G401.6 (cell line): ENCODE results near the gene EDDM3A.
"Not testable (repeated sequence)": the region's sequence is repeated elsewhere in the genome, so short reads cannot be mapped to it uniquely, and the experiment has no call there.

Source experiments
- FAIRE-seq: peaks from 2 replicates; lab custom pipeline; 2012; peaks lifted over from hg19 to GRCh38; lab: Jason Lieb, UNC

The EDDM3A gene

GRCh38 chr14:20745571-20746358 lies at the start of gene EDDM3A:
Gene EDDM3A, plus strand, starts transcription at chr14:20745887. Its CDS starts 1,694 bp downstream, at chr14:20747581.
- no peak for FAIRE-seq

GRCh38 chr14:20696764-20697163 lies 48.9 kb upstream of the EDDM3A start:
- FAIRE-seq, result no peak

- FAIRE-seq, result peak; percentile 73
These were observed 48.2 kb upstream of the EDDM3A start for GRCh38 chr14:20697273-20698017.

- FAIRE-seq, result no peak
These were observed 47.7 kb upstream of the EDDM3A start for GRCh38 chr14:20698018-20698329.

- no peak for FAIRE-seq
These were observed 46.8 kb upstream of the EDDM3A start for GRCh38 chr14:20698934-20699333.

- no peak for FAIRE-seq
These were observed 45.8 kb upstream of the EDDM3A start for GRCh38 chr14:20699931-20700330.

GRCh38 chr14:20700965-20701364 lies 44.7 kb upstream of the EDDM3A start:
- not testable (repeated sequence) for FAIRE-seq

- FAIRE-seq, result no peak
These were observed 38.9 kb upstream of the EDDM3A start for GRCh38 chr14:20706657-20707355.

- FAIRE-seq, result no peak
These were observed 38.1 kb upstream of the EDDM3A start for GRCh38 chr14:20707622-20708021.

- FAIRE-seq, result no peak
These were observed 34.4 kb upstream of the EDDM3A start for GRCh38 chr14:20711261-20711660.

- no peak for FAIRE-seq
These were observed 34.0 kb upstream of the EDDM3A start for GRCh38 chr14:20711685-20712084.

GRCh38 chr14:20712904-20713303 lies 32.8 kb upstream of the EDDM3A start:
- FAIRE-seq, result no peak

GRCh38 chr14:20714593-20715250 lies 31.0 kb upstream of the EDDM3A start:
- no peak for FAIRE-seq

GRCh38 chr14:20719777-20720176 lies 25.9 kb upstream of the EDDM3A start:
- FAIRE-seq, result no peak

- FAIRE-seq, result no peak
These were observed 24.9 kb upstream of the EDDM3A start for GRCh38 chr14:20720741-20721140.

- FAIRE-seq, result no peak
These were observed 23.7 kb upstream of the EDDM3A start for GRCh38 chr14:20722016-20722415.

GRCh38 chr14:20723488-20723887 lies 22.2 kb upstream of the EDDM3A start:
- no peak for FAIRE-seq

GRCh38 chr14:20726121-20726520 lies 19.6 kb upstream of the EDDM3A start:
- not testable (repeated sequence) for FAIRE-seq

GRCh38 chr14:20726531-20726930 lies 19.2 kb upstream of the EDDM3A start:
- no peak for FAIRE-seq

- no peak for FAIRE-seq
These were observed 14.8 kb upstream of the EDDM3A start for GRCh38 chr14:20730891-20731290.

GRCh38 chr14:20732477-20732876 lies 13.2 kb upstream of the EDDM3A start:
- no peak for FAIRE-seq

- FAIRE-seq, result no peak
These were observed 12.6 kb upstream of the EDDM3A start for GRCh38 chr14:20732979-20733635.
